Measurements from ENCODE around the gene EFHD1. TPM values are rescaled to one million over a fixed set of nuclear protein-coding genes. Genes with fewer than 3 reads are reported as not detected.

Gene EFHD1
- polyA plus RNA-seq, 1 donor = 1.7 TPM

DNA sequence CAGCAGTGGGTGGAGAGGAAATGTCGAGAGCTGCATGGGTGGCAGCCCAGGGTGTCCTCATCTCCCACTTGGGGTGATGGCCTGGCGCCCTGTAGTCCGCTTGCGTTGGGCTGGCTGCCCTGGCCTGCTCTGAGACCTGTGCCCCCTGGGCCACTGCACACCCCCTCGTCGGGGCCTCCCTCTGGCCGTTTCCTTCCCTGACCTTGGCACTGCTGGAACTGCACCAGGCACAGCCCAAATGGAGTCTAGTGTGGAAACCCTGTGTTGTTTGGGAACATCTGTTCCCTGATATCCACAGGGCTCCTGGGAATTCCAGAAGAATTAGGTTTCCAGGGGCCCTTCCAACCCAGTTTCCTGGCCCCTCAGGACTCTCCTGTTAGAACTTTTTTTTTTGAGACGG is 13.9 kb downstream of the EFHD1 start:
- no peak overlapping the region for H3K27ac ChIP-seq (ENCODE audit: low read length)
- H3K36me3 ChIP-seq (ENCODE audit: control insufficient read depth, insufficient read depth, low read length) = no peaks in the 10 kb centered on the region
- H3K4me1 ChIP-seq (ENCODE audit: control insufficient read depth, insufficient read depth, low read length) = no peaks in the 10 kb centered on the region
- no peaks in the 10 kb centered on the region for H3K27me3 ChIP-seq (ENCODE audit: control insufficient read depth, insufficient read depth, low read length)
- H3K4me3 ChIP-seq (ENCODE audit: low read length) = no peak overlapping the region
- H3K9me3 ChIP-seq (ENCODE audit: control insufficient read depth, low read depth, low read length) = no peaks in the 10 kb centered on the region
- WGBS (ENCODE audit: insufficient coverage, low lambda C conversion rate) = no CpG with 5 or more reads among the region's 8 CpGs
- DNase-seq = no peak

DNA sequence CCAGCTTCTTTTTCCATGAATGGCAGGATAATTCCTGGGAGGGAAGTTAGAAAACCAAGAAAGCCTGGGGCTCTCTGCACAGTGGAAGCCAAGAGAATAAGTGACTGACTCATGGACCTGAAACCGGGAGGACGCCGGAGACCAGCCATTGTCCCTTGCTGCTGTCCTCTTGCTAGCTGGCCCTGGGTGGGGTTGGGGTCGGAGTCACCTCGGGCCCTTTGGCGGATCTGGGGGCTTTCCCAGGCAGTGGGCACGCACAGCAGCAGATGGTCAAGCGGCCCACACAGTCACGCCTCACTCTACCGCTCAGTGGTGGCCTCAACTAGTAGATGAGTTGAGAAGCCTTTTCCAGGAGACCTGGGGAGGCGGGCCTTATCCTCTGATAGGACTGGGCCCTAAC is 15.6 kb downstream of the EFHD1 start:
- no peaks in the 10 kb centered on the region for H3K36me3 ChIP-seq (ENCODE audit: control insufficient read depth, insufficient read depth, low read length)
- H3K27me3 ChIP-seq (ENCODE audit: control insufficient read depth, insufficient read depth, low read length) = no peaks in the 10 kb centered on the region
- no peak overlapping the region for H3K27ac ChIP-seq (ENCODE audit: low read length)
- H3K4me1 ChIP-seq (ENCODE audit: control insufficient read depth, insufficient read depth, low read length) = no peaks in the 10 kb centered on the region
- H3K9me3 ChIP-seq (ENCODE audit: control insufficient read depth, low read depth, low read length) = no peaks in the 10 kb centered on the region
- WGBS (ENCODE audit: insufficient coverage, low lambda C conversion rate) = no CpG with 5 or more reads among the region's 11 CpGs
- no peak for DNase-seq
- no peak overlapping the region for H3K4me3 ChIP-seq (ENCODE audit: low read length)

DNA sequence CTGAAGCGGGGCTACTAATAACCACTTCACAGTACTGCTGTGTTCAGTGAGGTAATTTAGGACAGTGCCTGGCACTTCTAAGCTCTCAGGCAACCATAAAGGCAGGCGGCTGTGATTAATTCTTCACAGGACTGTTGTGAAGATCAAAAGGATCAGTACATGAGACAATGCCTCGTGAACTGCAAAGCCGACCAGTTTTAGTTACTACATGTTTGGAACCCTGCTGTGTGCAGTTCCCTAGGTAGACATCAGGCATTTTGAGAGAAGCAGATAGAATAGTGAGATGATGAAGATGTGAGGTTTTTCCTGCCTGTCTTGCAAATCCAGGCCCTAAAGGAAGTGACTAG is 19.1 kb downstream of the EFHD1 start:
- Histone ChIP-seq H3K4me3 (ENCODE audit: low read length) (no peak overlapping the region), H3K9me3 (ENCODE audit: control insufficient read depth, low read depth, low read length) (no peaks in the 10 kb centered on the region), H3K27ac (ENCODE audit: low read length) (no peak overlapping the region), H3K4me1 (ENCODE audit: control insufficient read depth, insufficient read depth, low read length) (no peaks in the 10 kb centered on the region), H3K27me3 (ENCODE audit: control insufficient read depth, insufficient read depth, low read length) (no peaks in the 10 kb centered on the region), H3K36me3 (ENCODE audit: control insufficient read depth, insufficient read depth, low read length) (no peaks in the 10 kb centered on the region)
- no peak for DNase-seq
- WGBS (ENCODE audit: insufficient coverage, low lambda C conversion rate) = no CpG with 5 or more reads among the region's 4 CpGs

DNA sequence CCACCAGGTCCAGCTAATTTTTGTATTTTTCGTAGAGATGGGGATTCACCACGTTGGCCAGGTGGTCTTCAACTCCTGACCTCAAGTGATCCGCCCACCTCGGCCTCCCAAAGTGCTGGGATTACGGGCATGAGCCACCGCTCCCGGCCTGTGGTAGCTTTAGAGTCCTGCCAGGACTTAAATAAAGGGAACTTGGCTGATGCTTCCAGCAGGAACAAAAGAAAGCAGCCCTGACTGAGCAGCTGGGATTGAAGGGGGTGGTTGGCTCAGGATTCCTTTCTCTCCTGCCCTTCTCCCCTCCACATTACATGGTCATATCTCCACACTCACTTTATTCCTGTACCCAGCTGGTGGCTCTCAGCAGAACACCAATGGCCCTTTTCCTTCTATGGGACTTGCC is 20.0 kb downstream of the EFHD1 start:
- Histone ChIP-seq H3K4me3 (ENCODE audit: low read length) (no peak overlapping the region), H3K9me3 (ENCODE audit: control insufficient read depth, low read depth, low read length) (no peaks in the 10 kb centered on the region), H3K27me3 (ENCODE audit: control insufficient read depth, insufficient read depth, low read length) (no peaks in the 10 kb centered on the region), H3K27ac (ENCODE audit: low read length) (no peak overlapping the region), H3K36me3 (ENCODE audit: control insufficient read depth, insufficient read depth, low read length) (no peaks in the 10 kb centered on the region), H3K4me1 (ENCODE audit: control insufficient read depth, insufficient read depth, low read length) (no peaks in the 10 kb centered on the region)
- WGBS (ENCODE audit: insufficient coverage, low lambda C conversion rate) = no CpG with 5 or more reads among the region's 7 CpGs
- no peak for DNase-seq

GRCh38 chr2:232655392-232655791 is 22.0 kb downstream of the EFHD1 start:
- Histone ChIP-seq H3K4me3 (ENCODE audit: low read length) (no peak overlapping the region), H3K27ac (ENCODE audit: low read length) (no peak overlapping the region), H3K4me1 (ENCODE audit: control insufficient read depth, insufficient read depth, low read length) (no peaks in the 10 kb centered on the region), H3K36me3 (ENCODE audit: control insufficient read depth, insufficient read depth, low read length) (no peaks in the 10 kb centered on the region), H3K9me3 (ENCODE audit: control insufficient read depth, low read depth, low read length) (no peaks in the 10 kb centered on the region), H3K27me3 (ENCODE audit: control insufficient read depth, insufficient read depth, low read length) (no peaks in the 10 kb centered on the region)
- no peak for DNase-seq
- WGBS (ENCODE audit: insufficient coverage, low lambda C conversion rate) = no CpG with 5 or more reads among the region's 6 CpGs

DNA sequence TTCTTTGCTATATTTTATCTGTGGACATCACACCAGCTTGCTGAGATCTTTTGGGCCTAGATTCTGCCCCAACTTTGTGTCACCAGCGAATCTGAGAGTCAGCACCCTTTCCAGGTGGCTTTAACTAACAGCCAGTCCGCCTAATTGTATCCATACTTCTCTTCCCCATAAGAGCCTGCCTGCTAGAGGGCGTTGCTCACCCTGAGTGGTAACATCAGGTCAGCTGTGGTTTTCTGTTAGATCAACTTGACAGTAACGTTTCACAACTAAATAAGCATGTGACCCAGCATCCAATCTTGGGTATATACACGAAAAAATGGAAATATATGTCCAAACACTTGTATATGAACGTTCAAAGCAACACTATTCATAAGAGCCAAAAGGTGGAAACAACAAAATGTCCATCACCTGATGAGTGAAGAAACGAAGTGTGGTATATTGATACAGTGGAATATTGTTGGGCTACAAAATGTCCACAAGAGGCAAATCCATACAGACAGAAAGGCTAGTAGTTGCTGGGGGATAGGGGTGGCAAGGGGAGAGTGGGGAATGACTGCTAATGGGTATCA is 24.9 kb downstream of the EFHD1 start:
- DNase-seq = no peak
- H3K4me3 ChIP-seq (ENCODE audit: low read length) = no peak overlapping the region
- no peaks in the 10 kb centered on the region for H3K9me3 ChIP-seq (ENCODE audit: control insufficient read depth, low read depth, low read length)
- no peaks in the 10 kb centered on the region for H3K36me3 ChIP-seq (ENCODE audit: control insufficient read depth, insufficient read depth, low read length)
- H3K27me3 ChIP-seq (ENCODE audit: control insufficient read depth, insufficient read depth, low read length) = no peaks in the 10 kb centered on the region
- WGBS (ENCODE audit: insufficient coverage, low lambda C conversion rate) = no CpG with 5 or more reads among the region's 7 CpGs
- H3K4me1 ChIP-seq (ENCODE audit: control insufficient read depth, insufficient read depth, low read length) = no peaks in the 10 kb centered on the region
- H3K27ac ChIP-seq (ENCODE audit: low read length) = no peak overlapping the region

DNA sequence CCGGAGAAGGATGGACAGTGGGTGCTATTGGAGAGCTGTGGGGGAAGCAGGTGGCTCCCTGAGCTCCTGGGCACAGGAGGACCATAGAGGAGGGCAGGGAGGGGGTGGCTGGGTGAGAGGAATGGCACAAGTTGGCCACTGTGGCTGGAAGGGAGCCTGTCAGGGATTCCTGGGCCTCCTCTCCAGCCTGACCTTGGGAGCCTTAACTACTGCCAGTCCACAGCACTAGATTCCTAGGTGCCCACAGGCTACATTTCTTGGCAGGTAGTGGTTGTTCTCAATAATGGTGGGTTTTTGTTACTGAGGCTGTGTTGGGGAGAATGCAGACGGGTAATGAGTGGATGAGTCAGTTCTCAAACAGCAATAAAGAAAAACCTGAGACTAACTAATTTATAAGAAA is 26.0 kb downstream of the EFHD1 start:
- no peak for DNase-seq
- Histone ChIP-seq H3K36me3 (ENCODE audit: control insufficient read depth, insufficient read depth, low read length) (no peaks in the 10 kb centered on the region), H3K9me3 (ENCODE audit: control insufficient read depth, low read depth, low read length) (no peaks in the 10 kb centered on the region), H3K27me3 (ENCODE audit: control insufficient read depth, insufficient read depth, low read length) (no peaks in the 10 kb centered on the region), H3K27ac (ENCODE audit: low read length) (no peak overlapping the region), H3K4me1 (ENCODE audit: control insufficient read depth, insufficient read depth, low read length) (no peaks in the 10 kb centered on the region), H3K4me3 (ENCODE audit: low read length) (no peak overlapping the region)
- WGBS (ENCODE audit: insufficient coverage, low lambda C conversion rate) = no CpG with 5 or more reads among the region's 2 CpGs

DNA sequence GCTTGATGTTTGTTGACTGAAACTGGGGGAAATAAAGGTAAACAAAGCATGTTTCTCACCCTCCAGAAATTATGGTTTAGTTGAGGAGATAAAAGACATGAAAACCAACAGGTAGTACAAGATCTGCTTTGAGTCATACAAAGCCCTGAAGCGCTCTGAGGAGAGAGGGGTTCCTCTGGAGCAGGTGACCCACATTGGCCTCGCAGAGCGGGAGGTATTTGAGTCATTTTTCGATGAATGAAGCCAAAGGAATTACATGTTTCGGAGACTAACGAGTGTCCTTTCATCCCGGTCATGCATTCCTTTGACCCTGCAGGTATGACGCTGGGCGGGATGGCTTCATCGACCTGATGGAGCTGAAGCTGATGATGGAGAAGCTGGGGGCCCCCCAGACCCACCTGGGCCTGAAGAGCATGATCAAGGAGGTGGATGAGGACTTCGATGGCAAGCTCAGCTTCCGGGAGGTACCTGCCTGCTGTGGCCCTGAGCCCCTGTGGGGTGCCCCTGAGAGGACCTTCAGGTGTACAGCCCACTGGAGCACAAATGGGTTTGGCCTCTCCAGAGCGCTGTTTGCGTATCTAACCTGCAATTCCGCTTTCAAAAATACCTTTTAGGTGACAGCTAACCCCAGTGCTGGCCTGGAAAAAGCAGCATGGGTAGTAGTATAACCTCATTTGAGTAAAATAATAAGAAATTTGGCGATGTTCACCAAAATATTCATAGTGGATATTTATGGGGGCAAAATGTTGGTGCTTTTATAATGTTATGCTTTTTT is 29.3 kb downstream of the EFHD1 start:
- Histone ChIP-seq H3K36me3 (ENCODE audit: control insufficient read depth, insufficient read depth, low read length) (no peaks in the 10 kb centered on the region), H3K27ac (ENCODE audit: low read length) (no peak overlapping the region), H3K4me1 (ENCODE audit: control insufficient read depth, insufficient read depth, low read length) (no peaks in the 10 kb centered on the region), H3K4me3 (ENCODE audit: low read length) (no peak overlapping the region), H3K9me3 (ENCODE audit: control insufficient read depth, low read depth, low read length) (no peaks in the 10 kb centered on the region), H3K27me3 (ENCODE audit: control insufficient read depth, insufficient read depth, low read length) (no peaks in the 10 kb centered on the region)
- whole genome bisulfite sequencing (ENCODE audit: insufficient coverage, low lambda C conversion rate) = 90% methylated on average over 2 of the region's 16 CpGs
- no peak for DNase-seq

DNA sequence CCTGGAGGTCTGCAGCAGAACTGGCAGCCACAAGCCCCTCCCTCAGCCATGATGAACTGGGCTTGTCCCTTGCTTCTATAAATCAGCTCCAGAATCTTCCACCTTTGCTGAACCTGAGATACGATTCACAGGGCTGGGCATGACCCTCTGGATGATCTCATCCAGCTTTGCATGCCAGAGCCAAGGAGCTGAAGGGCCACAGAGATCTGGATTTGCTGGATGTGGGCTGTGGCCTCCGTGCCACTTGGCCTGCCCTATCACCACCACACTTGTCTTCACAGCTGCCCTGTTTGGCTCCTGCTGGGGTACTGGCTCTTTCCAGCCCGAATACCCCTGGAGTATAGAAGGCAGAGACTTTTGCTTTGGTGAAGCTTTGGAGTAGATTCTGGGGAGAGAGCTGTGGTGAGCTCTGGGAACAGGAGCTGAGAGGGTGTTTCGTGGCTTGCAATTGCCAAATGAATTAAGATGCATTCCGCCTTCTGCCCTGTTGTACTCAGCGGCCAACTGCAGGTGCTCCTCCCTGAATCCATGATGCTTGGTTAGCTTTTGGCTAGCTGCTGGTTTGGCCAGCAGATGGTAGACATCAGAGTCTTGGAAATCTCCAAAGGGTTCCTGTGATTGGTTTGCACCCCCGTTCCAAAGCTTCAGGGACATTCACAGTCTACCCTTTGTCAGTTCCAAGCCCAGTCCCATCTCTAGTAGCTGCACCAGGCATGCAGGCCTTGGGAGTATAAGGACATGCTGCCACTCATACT is 32.8 kb downstream of the EFHD1 start:
- Histone ChIP-seq H3K27ac (ENCODE audit: low read length) (no peak overlapping the region), H3K36me3 (ENCODE audit: control insufficient read depth, insufficient read depth, low read length) (no peaks in the 10 kb centered on the region), H3K27me3 (ENCODE audit: control insufficient read depth, insufficient read depth, low read length) (no peaks in the 10 kb centered on the region), H3K4me1 (ENCODE audit: control insufficient read depth, insufficient read depth, low read length) (no peaks in the 10 kb centered on the region), H3K4me3 (ENCODE audit: low read length) (no peak overlapping the region), H3K9me3 (ENCODE audit: control insufficient read depth, low read depth, low read length) (no peaks in the 10 kb centered on the region)
- DNase-seq = no peak
- WGBS (ENCODE audit: insufficient coverage, low lambda C conversion rate) = no CpG with 5 or more reads among the region's 7 CpGs

DNA sequence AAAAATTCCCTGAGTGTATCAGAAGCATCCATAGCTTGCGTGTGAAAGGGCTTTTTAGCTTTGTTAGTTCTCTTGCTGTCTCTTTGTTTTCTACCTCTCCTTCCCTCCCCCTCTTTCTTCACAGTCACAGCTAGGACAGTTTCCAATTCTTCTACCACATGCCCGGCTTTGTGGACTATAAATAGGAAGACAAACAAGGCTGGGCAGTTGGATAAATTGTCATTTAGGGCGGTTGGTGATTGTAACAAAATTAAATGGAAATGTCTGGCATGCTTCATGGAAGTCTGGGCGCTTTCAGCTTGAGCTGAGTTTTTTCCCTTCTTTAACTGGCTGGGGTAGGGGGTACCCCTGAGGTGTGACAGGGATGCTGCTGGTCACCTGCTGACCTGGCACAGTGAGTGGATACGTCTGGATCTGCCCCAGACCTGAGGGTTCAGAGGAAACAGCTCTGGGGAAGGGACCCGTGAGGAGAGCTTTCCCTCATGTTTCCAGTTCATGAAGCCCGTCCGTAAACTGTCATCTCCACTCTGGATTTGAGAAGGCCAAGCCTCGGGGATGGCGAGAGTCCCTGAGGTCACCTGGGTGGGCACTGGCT is 34.7 kb downstream of the EFHD1 start:
- H3K36me3 ChIP-seq (ENCODE audit: control insufficient read depth, insufficient read depth, low read length) = no peaks in the 10 kb centered on the region
- DNase-seq = peak in 1 of 2 donors; percentile 7
- no peak overlapping the region for H3K4me3 ChIP-seq (ENCODE audit: low read length)
- no peaks in the 10 kb centered on the region for H3K9me3 ChIP-seq (ENCODE audit: control insufficient read depth, low read depth, low read length)
- H3K27me3 ChIP-seq (ENCODE audit: control insufficient read depth, insufficient read depth, low read length) = no peaks in the 10 kb centered on the region
- no peaks in the 10 kb centered on the region for H3K4me1 ChIP-seq (ENCODE audit: control insufficient read depth, insufficient read depth, low read length)
- 100% methylated on average over 1 of the region's 10 CpGs for WGBS (ENCODE audit: insufficient coverage, low lambda C conversion rate)
- no peak overlapping the region for H3K27ac ChIP-seq (ENCODE audit: low read length)

Data from large intestine (tissue), 3 donors.